DMS 273 (cell line): ENCODE data around the gene DIS3L2.

Experiments
- DNase-seq: peaks from one replicate; lab custom pipeline; 2025; ENCODE audit not compliant: unreplicated experiment; lab: John Stamatoyannopoulos, UW

DIS3L2 gene

DNA sequence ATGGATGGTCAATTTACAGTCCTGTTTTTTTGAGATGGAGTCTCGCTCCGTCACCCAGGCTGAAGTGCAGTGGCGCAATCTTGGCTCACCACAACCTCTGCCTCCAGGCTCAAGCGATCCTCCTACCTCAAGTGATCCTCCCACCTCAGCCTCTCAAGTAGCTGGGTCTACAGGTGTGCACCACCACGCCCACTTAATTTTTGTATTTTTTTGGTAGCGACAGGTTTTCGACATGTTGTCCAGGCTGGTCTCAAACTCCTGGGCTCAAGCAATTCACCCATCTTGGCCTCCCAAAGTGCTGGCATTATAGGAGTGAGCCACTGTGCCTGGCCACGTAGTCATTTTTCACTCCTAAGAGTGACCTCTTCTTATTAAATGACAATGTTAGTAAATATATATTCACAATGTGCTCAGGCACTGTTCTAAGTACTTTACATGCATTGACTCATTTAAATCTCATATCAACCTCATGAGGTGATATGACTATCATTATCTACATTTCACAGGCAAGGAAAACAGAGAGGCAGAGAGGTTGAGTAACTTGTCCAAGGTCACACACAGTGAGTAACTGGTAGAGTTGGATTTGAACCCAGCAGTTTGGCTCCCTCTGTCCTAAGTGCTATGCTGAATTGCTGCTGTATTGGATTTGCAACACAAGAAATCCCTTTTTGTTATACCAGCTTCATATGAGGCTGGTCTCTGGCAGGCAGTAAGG lies 5.6 kb upstream of the DIS3L2 start:
- DNase-seq = no peak

DNA sequence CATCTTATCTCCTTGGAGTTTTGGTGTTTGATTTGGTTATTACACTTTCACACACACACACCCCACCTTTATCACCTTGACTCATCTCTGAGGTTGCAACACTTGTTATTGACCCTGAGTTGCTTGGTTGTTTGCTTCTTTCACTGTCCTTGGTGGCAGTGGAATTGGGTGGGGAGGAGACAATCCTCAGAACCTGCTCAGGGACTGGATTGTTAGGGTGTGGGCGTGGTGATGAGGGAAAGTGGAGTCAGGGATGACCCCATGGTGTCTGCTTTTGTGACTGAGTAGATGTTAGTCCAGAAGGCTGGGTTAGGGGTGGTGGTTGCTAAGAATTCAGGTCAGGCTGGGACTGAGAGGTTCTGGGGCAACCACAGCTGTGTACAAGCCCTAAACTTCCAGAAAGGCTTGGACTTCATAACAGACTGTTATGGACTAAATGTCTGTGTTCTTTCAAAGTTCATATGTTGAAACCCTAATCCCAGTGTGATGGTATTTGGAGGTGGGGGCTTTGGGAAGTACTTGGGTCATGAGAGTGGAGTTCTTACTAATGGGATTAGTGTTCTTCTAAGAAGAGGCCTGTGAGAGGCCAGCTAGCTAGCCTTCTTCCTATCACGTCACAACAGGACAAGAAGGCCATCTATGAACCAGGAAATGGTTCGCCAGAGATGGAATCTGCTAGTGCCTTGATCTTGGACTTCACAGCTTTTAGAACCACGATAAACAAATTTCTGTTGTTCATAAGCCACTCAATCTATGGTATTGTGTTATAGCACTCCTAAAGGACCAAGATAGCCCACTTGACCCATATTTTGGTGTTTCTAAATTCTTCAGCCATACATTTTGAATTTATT lies 3.4 kb upstream of the DIS3L2 start:
- DNase-seq = no peak

GRCh38 chr2:231960810-231961348 lies 634 bp upstream of the DIS3L2 start:
- no peak for DNase-seq

- peak; percentile 15 for DNase-seq
Measured at GRCh38 chr2:231965102-231965501, 3.6 kb downstream of the DIS3L2 start.

- DNase-seq = no peak
Measured at GRCh38 chr2:231966886-231967285, 5.4 kb downstream of the DIS3L2 start.

DNA sequence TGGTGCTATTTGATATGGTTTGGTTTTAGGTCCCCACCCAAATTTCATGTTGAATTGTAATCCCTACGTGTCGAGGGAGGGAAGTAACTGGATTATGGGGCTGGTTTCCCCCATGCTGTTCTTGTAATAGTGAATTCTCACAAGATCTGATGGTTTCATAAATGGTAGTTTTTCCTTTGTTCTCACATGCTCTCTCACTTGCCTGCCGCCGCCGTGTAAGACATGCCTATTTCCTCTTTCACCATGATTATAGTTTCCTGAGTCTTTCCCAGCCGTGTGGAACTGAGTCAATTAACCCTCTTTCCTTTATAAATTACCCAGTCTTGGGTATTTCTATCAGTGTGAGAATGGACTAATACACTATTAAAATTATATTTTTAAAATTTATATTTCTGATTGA lies 7.3 kb downstream of the DIS3L2 start:
- no peak for DNase-seq

- DNase-seq = no peak
Measured at GRCh38 chr2:231970461-231970860, 8.9 kb downstream of the DIS3L2 start.

- DNase-seq = no peak
Measured at GRCh38 chr2:231975001-231975400, 13.5 kb downstream of the DIS3L2 start.

- DNase-seq = no peak
Measured at GRCh38 chr2:231977430-231977829, 15.9 kb downstream of the DIS3L2 start.

DNA sequence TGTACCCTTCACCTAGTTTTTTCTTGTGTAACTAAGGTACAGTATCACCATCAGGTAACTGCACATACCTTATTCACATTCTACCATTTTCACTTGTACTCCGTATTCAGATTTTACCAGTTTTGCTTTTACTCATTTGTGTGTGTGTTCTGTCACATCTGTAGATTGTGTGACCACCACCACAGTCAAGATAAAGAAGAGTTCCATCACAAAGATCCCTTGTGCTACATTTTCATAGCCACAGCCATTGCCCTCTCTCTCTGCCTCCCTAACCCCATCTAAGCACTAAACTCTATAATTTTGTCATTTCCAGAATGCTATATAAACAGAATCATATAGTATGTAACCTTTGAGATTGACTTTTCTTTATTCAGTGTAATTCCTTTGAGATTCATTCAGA lies 23.5 kb downstream of the DIS3L2 start:
- no peak for DNase-seq

- peak; percentile 18 for DNase-seq
Measured at GRCh38 chr2:231985823-231986261, 24.3 kb downstream of the DIS3L2 start.

- DNase-seq = peak; percentile 36
Measured at GRCh38 chr2:231987124-231987727, 25.7 kb downstream of the DIS3L2 start.

DNA sequence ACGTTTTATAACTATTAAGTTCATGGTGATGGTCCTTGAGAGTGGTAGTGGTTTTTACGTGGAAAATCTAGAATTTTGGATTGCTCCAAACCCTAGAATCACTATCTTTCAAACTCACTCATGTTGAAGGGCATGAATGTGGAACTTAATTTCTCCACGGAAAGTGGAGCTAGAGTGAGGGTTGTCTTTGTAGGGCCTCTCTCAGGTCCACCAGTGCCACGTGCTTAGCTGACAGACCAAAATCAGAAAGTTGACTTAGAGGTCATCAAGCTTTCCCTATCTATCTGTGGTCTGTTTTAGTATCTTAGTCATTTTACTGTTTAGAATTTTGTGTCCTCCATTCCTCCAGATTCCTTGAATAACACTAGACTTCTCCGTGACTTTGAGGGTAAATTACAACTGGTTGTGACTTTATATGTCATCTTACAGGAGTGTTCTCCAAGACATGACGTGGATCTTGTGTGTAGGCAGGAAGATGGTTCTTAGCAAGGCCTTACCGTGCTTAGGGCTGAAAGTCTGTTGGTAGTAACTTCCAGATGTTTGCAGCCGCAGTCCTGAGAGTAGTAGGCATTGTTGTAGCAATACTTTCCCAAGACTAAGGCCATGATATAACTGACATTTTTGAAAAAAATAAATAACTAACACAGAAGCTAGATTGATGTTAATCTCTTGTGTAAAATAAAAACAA lies 26.8 kb downstream of the DIS3L2 start:
- no peak for DNase-seq

GRCh38 chr2:231991664-231992063 lies 30.2 kb downstream of the DIS3L2 start:
- DNase-seq = no peak

DNA sequence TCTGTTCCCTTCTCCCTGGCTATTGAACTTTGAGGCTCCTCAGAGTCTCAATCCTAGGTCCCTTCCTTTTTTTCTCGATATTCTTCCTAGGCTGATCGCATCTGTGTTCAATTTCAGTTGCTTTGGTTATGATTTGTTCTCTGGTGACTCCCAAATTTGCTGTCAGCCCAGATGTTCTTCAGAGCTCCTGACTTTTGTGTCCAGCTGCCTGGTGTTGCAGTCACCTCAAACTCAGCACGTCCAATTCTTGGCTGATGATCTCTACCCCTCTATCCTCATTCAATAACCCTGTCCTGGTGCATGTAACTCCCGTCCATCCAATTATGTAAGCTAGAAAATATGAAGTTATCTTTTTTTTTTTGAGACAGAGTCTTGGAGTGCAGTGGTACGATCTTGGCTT lies 31.4 kb downstream of the DIS3L2 start:
- DNase-seq = no peak

DNA sequence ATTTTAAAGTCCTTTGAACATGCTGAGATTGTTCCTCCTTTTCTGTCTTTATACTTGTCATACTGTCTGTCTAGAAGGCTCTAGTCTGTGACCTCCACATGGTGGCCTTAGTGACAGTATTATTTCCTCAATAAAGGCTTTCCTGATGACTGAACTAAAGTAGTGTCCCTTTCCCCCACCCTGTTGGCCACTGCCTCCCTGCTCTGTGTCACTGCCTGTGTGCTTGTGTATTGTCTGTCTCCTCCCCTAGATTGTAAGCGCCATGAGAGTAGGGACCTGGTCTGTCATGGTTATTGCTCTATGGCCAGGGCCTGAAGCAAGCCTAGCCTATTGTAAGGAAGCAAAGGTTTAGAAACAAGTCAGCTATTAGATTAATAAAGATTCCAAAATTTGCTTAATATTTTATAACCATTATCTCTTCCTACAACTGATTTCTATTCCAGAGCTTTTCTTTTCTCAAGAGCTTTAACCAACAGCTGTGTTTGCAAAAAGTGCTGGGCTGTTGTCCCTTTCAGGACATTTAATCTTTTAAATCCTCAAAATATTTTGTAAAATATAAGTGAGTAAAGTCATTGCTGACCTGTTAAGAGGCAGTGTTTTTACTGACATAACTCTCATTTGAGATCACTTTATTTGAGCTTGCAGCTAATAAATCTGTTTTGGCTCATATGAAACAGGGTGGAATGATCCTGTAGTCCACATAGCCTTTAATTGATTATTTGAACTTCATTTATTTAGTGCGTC lies 35.5 kb downstream of the DIS3L2 start:
- no peak for DNase-seq

GRCh38 chr2:231998046-231998445 lies 36.5 kb downstream of the DIS3L2 start:
- no peak for DNase-seq

- DNase-seq = no peak
Measured at GRCh38 chr2:232000439-232000838, 38.9 kb downstream of the DIS3L2 start.

GRCh38 chr2:232001073-232001472 lies 39.6 kb downstream of the DIS3L2 start:
- no peak for DNase-seq

DNA sequence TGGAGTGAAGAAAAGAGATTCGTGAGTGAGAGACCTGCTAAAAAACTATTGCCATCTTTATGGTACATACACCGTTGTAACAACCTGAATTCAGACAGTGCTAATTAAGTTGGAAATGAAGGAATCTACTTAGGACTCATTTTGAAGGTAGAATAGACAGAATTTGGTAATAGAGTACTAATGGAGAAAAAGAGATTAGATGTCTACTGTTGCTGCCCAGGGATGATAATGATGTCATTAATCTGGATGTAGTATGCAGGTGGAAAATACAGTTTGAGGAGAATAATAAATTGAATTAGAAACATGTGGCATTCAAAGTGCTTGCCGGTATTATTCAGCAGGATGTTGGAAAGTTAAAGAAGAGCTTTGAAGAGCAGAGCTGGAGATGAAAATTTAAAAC lies 44.7 kb downstream of the DIS3L2 start:
- no peak for DNase-seq
